Adrenal gland (tissue), 5 donors: ENCODE results near the gene TEX29.

Experiments
- CTCF ChIP-seq, 6 experiments: fragments of 450-650 bp in 4 of 6; fragments of 200-600 bp in 2 of 6; sonication (generic) in 1 of 6; IDR thresholded peaks; 1 replicate in 5 of 6; 2 replicates in 1 of 6; pipeline versions ENCODE4 v1.5.1 to v1.8.0; 2016 to 2021; ENCODE audit warnings: antibody characterized with exemption in 6 of 6, mild to moderate bottlenecking in 2 of 6, moderate library complexity in 1 of 6
- POLR2A ChIP-seq, 2 donors: fragments of 450-650 bp; IDR thresholded peaks; one replicate each; pipeline ENCODE4 v1.6.1; 2017; ENCODE audit warnings: antibody characterized with exemption in 2 of 2, mild to moderate bottlenecking in 2 of 2, moderate library complexity in 1 of 2
- donor health status: DM: no; HTN: no; CAD: no.

- TF ChIP-seq POLR2A (IDR thresholded peaks at IDR 0.05) (no peak), CTCF (IDR thresholded peaks at IDR 0.05) (no peak)
These were observed 70.3 kb downstream of the TEX29 start for GRCh38 chr13:111390522-111391270.
